ENCODE data around the gene NT5DC2.

Gene NT5DC2

DNA sequence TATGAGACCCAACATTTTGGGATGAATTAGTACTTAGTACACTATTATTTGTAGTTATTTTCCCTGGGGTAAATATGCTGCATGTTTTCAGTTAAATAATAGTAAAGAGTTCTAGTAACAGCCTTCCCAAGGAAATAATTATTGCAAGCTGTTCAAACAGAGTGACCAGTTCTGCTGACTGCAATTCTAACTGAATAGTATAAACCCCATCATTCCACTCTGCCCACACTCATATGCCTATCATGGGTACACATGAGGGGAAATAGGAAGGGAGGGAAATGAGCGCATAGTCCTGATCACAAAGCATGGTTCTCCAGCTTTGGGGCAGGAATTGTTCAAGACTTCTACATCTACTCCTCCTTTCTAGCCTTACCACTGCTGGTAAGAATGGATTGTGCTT, 21.4 kb upstream of the NT5DC2 start:
- no peaks in the 10 kb centered on the region for H3K9me3 ChIP-seq (ENCODE audit: control insufficient read depth, low read length)
- H3K27ac ChIP-seq (ENCODE audit: insufficient read depth, low read depth, low read length, poor library complexity, severe bottlenecking): no peak overlapping the region
- H3K36me3 ChIP-seq (ENCODE audit: control insufficient read depth, insufficient read depth, low read length): peaks cover 38% of the 10 kb centered on the region
- no peaks in the 10 kb centered on the region for H3K27me3 ChIP-seq (ENCODE audit: control insufficient read depth, insufficient read depth, low read length, poor library complexity, severe bottlenecking)
- WGBS, 2 experiments: 90% methylated on average over 1 of the region's 1 CpG; no CpG with 5 or more reads in 1 of the 2 experiments
- no peaks in the 10 kb centered on the region for H3K4me1 ChIP-seq (ENCODE audit: control insufficient read depth, insufficient read depth, low read length)
- H3K4me3 ChIP-seq (ENCODE audit: insufficient read depth, low read depth, low read length): no peak overlapping the region

GRCh38 chr3:52554026-52554755, 20.5 kb upstream of the NT5DC2 start:
- Histone ChIP-seq H3K36me3 (ENCODE audit: control insufficient read depth, insufficient read depth, low read length) (peaks cover 37% of the 10 kb centered on the region), H3K27ac (ENCODE audit: insufficient read depth, low read depth, low read length, poor library complexity, severe bottlenecking) (no peak overlapping the region), H3K4me1 (ENCODE audit: control insufficient read depth, insufficient read depth, low read length) (no peaks in the 10 kb centered on the region), H3K9me3 (ENCODE audit: control insufficient read depth, low read length) (no peaks in the 10 kb centered on the region), H3K4me3 (ENCODE audit: insufficient read depth, low read depth, low read length) (no peak overlapping the region), H3K27me3 (ENCODE audit: control insufficient read depth, insufficient read depth, low read length, poor library complexity, severe bottlenecking) (no peaks in the 10 kb centered on the region)
- WGBS, 2 experiments: 93 to 97% methylated on average over 5 of the region's 5 CpGs

- H3K9me3 ChIP-seq (ENCODE audit: control insufficient read depth, low read length): no peaks in the 10 kb centered on the region
- WGBS, 2 experiments: 95% methylated on average over 2 to 3 of the region's 3 CpGs
- H3K4me1 ChIP-seq (ENCODE audit: control insufficient read depth, insufficient read depth, low read length): no peaks in the 10 kb centered on the region
- H3K4me3 ChIP-seq (ENCODE audit: insufficient read depth, low read depth, low read length): no peak overlapping the region
- H3K36me3 ChIP-seq (ENCODE audit: control insufficient read depth, insufficient read depth, low read length): peaks cover 36% of the 10 kb centered on the region
- H3K27me3 ChIP-seq (ENCODE audit: control insufficient read depth, insufficient read depth, low read length, poor library complexity, severe bottlenecking): no peaks in the 10 kb centered on the region
- no peak overlapping the region for H3K27ac ChIP-seq (ENCODE audit: insufficient read depth, low read depth, low read length, poor library complexity, severe bottlenecking)
These were observed 18.4 kb upstream of the NT5DC2 start for GRCh38 chr3:52552089-52552488.

DNA sequence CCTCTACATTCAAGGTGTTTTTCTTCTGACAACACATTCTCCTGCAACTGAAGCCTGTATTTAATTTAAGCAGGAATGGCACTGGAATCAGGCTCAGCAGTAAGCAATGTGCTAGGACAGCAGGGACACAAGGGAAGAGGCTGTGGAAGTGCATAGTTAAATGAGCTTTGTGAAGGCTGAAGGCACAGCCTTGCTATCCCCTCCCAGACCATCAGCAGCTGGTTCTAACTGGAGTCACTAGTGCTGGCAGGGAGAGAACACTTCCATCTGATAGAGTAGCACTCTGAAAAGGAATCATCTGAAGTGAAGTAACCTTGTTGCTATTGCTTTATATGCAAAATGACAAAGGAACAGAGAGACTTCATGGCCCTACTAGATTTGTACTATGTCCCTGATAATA, 17.5 kb upstream of the NT5DC2 start:
- Histone ChIP-seq H3K4me3 (ENCODE audit: insufficient read depth, low read depth, low read length) (no peak overlapping the region), H3K4me1 (ENCODE audit: control insufficient read depth, insufficient read depth, low read length) (no peaks in the 10 kb centered on the region), H3K36me3 (ENCODE audit: control insufficient read depth, insufficient read depth, low read length) (peaks cover 36% of the 10 kb centered on the region)

GRCh38 chr3:52547143-52547542, 13.5 kb upstream of the NT5DC2 start:
- Histone ChIP-seq H3K4me3 (ENCODE audit: insufficient read depth, low read depth, low read length) (no peak overlapping the region), H3K9me3 (ENCODE audit: control insufficient read depth, low read length) (no peaks in the 10 kb centered on the region), H3K36me3 (ENCODE audit: control insufficient read depth, insufficient read depth, low read length) (peaks cover 28% of the 10 kb centered on the region), H3K27ac (ENCODE audit: insufficient read depth, low read depth, low read length, poor library complexity, severe bottlenecking) (no peak overlapping the region), H3K27me3 (ENCODE audit: control insufficient read depth, insufficient read depth, low read length, poor library complexity, severe bottlenecking) (no peaks in the 10 kb centered on the region), H3K4me1 (ENCODE audit: control insufficient read depth, insufficient read depth, low read length) (no peaks in the 10 kb centered on the region)
- WGBS, 2 experiments: 69 to 71% methylated on average over 2 of the region's 2 CpGs

More for the DNA sequence above, 17.5 kb upstream of the NT5DC2 start:
- Histone ChIP-seq H3K9me3 (ENCODE audit: control insufficient read depth, low read length) (no peaks in the 10 kb centered on the region), H3K27me3 (ENCODE audit: control insufficient read depth, insufficient read depth, low read length, poor library complexity, severe bottlenecking) (no peaks in the 10 kb centered on the region), H3K27ac (ENCODE audit: insufficient read depth, low read depth, low read length, poor library complexity, severe bottlenecking) (no peak overlapping the region)

- 71 to 89% methylated on average over 2 to 3 of the region's 3 CpGs for WGBS, 2 experiments
- no peak overlapping the region for H3K27ac ChIP-seq (ENCODE audit: insufficient read depth, low read depth, low read length, poor library complexity, severe bottlenecking)
These were observed 12.6 kb upstream of the NT5DC2 start for GRCh38 chr3:52546111-52546901.

GRCh38 chr3:52544937-52545336, 11.3 kb upstream of the NT5DC2 start:
- Histone ChIP-seq H3K27me3 (ENCODE audit: control insufficient read depth, insufficient read depth, low read length, poor library complexity, severe bottlenecking) (no peaks in the 10 kb centered on the region), H3K4me3 (ENCODE audit: insufficient read depth, low read depth, low read length) (no peak overlapping the region), H3K9me3 (ENCODE audit: control insufficient read depth, low read length) (no peaks in the 10 kb centered on the region), H3K36me3 (ENCODE audit: control insufficient read depth, insufficient read depth, low read length) (peaks cover 13% of the 10 kb centered on the region), H3K4me1 (ENCODE audit: control insufficient read depth, insufficient read depth, low read length) (no peaks in the 10 kb centered on the region), H3K27ac (ENCODE audit: insufficient read depth, low read depth, low read length, poor library complexity, severe bottlenecking) (no peak overlapping the region)
- 93 to 95% methylated on average over 4 of the region's 4 CpGs for WGBS, 2 experiments

More at GRCh38 chr3:52546111-52546901, 12.6 kb upstream of the NT5DC2 start:
- Histone ChIP-seq H3K9me3 (ENCODE audit: control insufficient read depth, low read length) (no peaks in the 10 kb centered on the region), H3K4me3 (ENCODE audit: insufficient read depth, low read depth, low read length) (no peak overlapping the region), H3K27me3 (ENCODE audit: control insufficient read depth, insufficient read depth, low read length, poor library complexity, severe bottlenecking) (no peaks in the 10 kb centered on the region), H3K36me3 (ENCODE audit: control insufficient read depth, insufficient read depth, low read length) (peaks cover 27% of the 10 kb centered on the region), H3K4me1 (ENCODE audit: control insufficient read depth, insufficient read depth, low read length) (no peaks in the 10 kb centered on the region)

- Histone ChIP-seq H3K27ac (ENCODE audit: insufficient read depth, low read depth, low read length, poor library complexity, severe bottlenecking) (no peak overlapping the region), H3K36me3 (ENCODE audit: control insufficient read depth, insufficient read depth, low read length) (no peaks in the 10 kb centered on the region), H3K4me3 (ENCODE audit: insufficient read depth, low read depth, low read length) (no peak overlapping the region), H3K4me1 (ENCODE audit: control insufficient read depth, insufficient read depth, low read length) (peaks cover 12% of the 10 kb centered on the region), H3K9me3 (ENCODE audit: control insufficient read depth, low read length) (no peaks in the 10 kb centered on the region), H3K27me3 (ENCODE audit: control insufficient read depth, insufficient read depth, low read length, poor library complexity, severe bottlenecking) (no peaks in the 10 kb centered on the region)
- WGBS, 2 experiments: 90 to 93% methylated on average over 2 of the region's 2 CpGs
These were observed 7.4 kb upstream of the NT5DC2 start for GRCh38 chr3:52541050-52541449.

DNA sequence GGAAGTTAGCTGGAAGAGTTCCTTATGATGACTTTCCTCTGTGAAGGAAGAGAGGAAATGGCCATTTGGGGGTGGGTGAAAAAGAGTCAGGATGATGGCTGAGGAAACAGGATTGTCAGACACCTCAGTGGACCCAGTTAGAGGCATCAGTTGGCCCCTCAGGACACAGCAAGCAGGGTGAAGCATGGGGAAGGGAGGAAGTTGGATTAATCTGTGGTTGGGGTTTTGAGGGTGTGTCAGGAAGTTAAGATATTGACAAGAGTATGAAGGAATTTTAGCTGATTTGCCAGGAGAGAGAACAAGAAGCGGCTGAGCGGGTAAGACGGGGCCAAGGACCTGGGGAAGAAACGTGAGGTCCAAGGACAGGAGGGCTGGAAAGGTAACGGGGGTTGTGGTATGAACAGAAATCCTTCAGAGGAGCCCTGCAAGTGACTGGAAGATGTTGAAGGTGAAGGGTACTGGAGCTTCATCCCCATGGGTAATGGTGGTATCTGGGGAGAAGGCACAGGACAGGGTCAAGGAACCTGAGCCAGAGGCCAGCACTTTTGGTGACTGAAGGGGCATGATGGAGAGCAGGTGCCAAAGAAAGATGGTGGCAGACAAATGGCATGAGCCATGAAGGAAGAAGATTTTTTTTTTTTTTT, 5.5 kb upstream of the NT5DC2 start:
- Histone ChIP-seq H3K27ac (ENCODE audit: insufficient read depth, low read depth, low read length, poor library complexity, severe bottlenecking) (no peak overlapping the region), H3K9me3 (ENCODE audit: control insufficient read depth, low read length) (no peaks in the 10 kb centered on the region), H3K36me3 (ENCODE audit: control insufficient read depth, insufficient read depth, low read length) (no peaks in the 10 kb centered on the region), H3K4me1 (ENCODE audit: control insufficient read depth, insufficient read depth, low read length) (peaks cover 18% of the 10 kb centered on the region), H3K27me3 (ENCODE audit: control insufficient read depth, insufficient read depth, low read length, poor library complexity, severe bottlenecking) (no peaks in the 10 kb centered on the region), H3K4me3 (ENCODE audit: insufficient read depth, low read depth, low read length) (no peak overlapping the region)
- WGBS, 2 experiments: 97% methylated on average over 5 of the region's 5 CpGs

Data from ectodermal cell (in vitro differentiated cells).